Measurements from ENCODE around the gene PPP1R36.

The PPP1R36 gene

GRCh38 chr14:64541261-64541971 is 8.3 kb upstream of the PPP1R36 start:
- no peak for DNase-seq (ENCODE audit: low spot score)
- in situ Hi-C loops (cut with MboI; ENCODE audit: low sequenced_read_pairs, unreplicated experiment), result no loop called here
- no peak for TF ChIP-seq CTCF (IDR thresholded peaks at IDR 0.05; ENCODE audit: borderline replicate concordance, control extremely low read depth, extremely low read depth, insufficient read depth, missing control alignments)

GRCh38 chr14:64541972-64542835 is 7.6 kb upstream of the PPP1R36 start:
- in situ Hi-C loops (cut with MboI; ENCODE audit: low sequenced_read_pairs, unreplicated experiment), result no loop called here
- DNase-seq (ENCODE audit: low spot score), result no peak

GRCh38 chr14:64542836-64543201 is 6.9 kb upstream of the PPP1R36 start:
- no peak for DNase-seq (ENCODE audit: low spot score)
- TF ChIP-seq CTCF (IDR thresholded peaks at IDR 0.05; ENCODE audit: borderline replicate concordance, control extremely low read depth, extremely low read depth, insufficient read depth, missing control alignments), result no peak
- in situ Hi-C loops (cut with MboI; ENCODE audit: low sequenced_read_pairs, unreplicated experiment), result no loop called here

More at GRCh38 chr14:64541972-64542835, 7.6 kb upstream of the PPP1R36 start:
- TF ChIP-seq CTCF (IDR thresholded peaks at IDR 0.05; ENCODE audit: borderline replicate concordance, control extremely low read depth, extremely low read depth, insufficient read depth, missing control alignments), result no peak

- no peak for DNase-seq (ENCODE audit: low spot score)
- in situ Hi-C loops (cut with MboI; ENCODE audit: low sequenced_read_pairs, unreplicated experiment), result no loop called here
- TF ChIP-seq CTCF (IDR thresholded peaks at IDR 0.05; ENCODE audit: borderline replicate concordance, control extremely low read depth, extremely low read depth, insufficient read depth, missing control alignments), result no peak
Measured at GRCh38 chr14:64544607-64545312, 5.0 kb upstream of the PPP1R36 start.

- DNase-seq (ENCODE audit: low spot score), result no peak
- in situ Hi-C loops (cut with MboI; ENCODE audit: low sequenced_read_pairs, unreplicated experiment), result no loop called here
- no peak for TF ChIP-seq CTCF (IDR thresholded peaks at IDR 0.05; ENCODE audit: borderline replicate concordance, control extremely low read depth, extremely low read depth, insufficient read depth, missing control alignments)
Measured at GRCh38 chr14:64549016-64549415, 745 bp upstream of the PPP1R36 start.

GRCh38 chr14:64550621-64551333 is 1.0 kb downstream of the PPP1R36 start:
- in situ Hi-C loops (cut with MboI; ENCODE audit: low sequenced_read_pairs, unreplicated experiment), result no loop called here
- DNase-seq (ENCODE audit: low spot score), result no peak
- no peak for TF ChIP-seq CTCF (IDR thresholded peaks at IDR 0.05; ENCODE audit: borderline replicate concordance, control extremely low read depth, extremely low read depth, insufficient read depth, missing control alignments)
